GM19238 (cell line): ENCODE data around the gene PTBP1.
"Not testable (repeated sequence)": the region's sequence is repeated elsewhere in the genome, so short reads cannot be mapped to it uniquely, and the experiment has no call there.

Experiments
- DNase-seq: peaks from one replicate; pipeline ENCODE4 v3.0.0; 2011; ENCODE audit warnings: low spot score; ENCODE audit not compliant: insufficient read length

The PTBP1 gene

GRCh38 chr19:853614-854220 lies 56.5 kb downstream of the PTBP1 start:
- DNase-seq, result not testable (repeated sequence)

- no peak for DNase-seq
Measured at GRCh38 chr19:854549-854948, 57.3 kb downstream of the PTBP1 start.

- no peak for DNase-seq
Measured at GRCh38 chr19:855142-855541, 57.9 kb downstream of the PTBP1 start.

DNA sequence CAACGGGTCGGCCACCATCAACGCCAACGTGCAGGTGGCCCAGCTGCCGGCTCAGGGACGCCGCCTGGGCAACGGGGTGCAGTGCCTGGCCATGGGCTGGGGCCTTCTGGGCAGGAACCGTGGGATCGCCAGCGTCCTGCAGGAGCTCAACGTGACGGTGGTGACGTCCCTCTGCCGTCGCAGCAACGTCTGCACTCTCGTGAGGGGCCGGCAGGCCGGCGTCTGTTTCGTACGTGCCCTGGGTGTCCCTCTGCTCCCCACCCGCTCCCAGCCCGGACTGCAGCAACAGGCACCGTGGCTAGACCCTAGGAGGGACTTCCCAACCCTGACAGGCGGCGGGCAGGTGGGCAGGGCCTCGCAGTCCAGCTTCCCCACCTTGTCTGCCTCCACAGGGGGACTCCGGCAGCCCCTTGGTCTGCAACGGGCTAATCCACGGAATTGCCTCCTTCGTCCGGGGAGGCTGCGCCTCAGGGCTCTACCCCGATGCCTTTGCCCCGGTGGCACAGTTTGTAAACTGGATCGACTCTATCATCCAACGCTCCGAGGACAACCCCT lies 58.4 kb downstream of the PTBP1 start:
- DNase-seq, result no peak

DNA sequence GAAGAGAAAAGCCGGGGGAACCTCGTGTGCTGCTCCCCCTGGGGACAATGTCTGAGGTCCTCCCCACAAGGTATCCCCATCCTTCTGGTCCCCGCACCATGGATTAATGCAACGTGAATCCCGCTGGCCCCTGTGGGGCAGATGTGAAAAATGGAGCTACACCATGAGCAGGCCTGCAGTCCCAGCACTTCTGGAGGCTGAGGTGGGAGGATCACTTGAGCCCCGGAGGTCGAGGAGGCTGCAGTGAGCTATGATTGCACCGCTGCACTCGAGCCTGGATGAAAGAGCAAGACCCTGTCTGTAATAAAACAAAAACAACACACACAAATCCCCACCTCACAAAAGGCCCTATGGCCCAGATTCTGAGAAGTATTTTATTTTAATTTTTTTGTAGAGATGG lies 61.0 kb downstream of the PTBP1 start:
- no peak for DNase-seq

DNA sequence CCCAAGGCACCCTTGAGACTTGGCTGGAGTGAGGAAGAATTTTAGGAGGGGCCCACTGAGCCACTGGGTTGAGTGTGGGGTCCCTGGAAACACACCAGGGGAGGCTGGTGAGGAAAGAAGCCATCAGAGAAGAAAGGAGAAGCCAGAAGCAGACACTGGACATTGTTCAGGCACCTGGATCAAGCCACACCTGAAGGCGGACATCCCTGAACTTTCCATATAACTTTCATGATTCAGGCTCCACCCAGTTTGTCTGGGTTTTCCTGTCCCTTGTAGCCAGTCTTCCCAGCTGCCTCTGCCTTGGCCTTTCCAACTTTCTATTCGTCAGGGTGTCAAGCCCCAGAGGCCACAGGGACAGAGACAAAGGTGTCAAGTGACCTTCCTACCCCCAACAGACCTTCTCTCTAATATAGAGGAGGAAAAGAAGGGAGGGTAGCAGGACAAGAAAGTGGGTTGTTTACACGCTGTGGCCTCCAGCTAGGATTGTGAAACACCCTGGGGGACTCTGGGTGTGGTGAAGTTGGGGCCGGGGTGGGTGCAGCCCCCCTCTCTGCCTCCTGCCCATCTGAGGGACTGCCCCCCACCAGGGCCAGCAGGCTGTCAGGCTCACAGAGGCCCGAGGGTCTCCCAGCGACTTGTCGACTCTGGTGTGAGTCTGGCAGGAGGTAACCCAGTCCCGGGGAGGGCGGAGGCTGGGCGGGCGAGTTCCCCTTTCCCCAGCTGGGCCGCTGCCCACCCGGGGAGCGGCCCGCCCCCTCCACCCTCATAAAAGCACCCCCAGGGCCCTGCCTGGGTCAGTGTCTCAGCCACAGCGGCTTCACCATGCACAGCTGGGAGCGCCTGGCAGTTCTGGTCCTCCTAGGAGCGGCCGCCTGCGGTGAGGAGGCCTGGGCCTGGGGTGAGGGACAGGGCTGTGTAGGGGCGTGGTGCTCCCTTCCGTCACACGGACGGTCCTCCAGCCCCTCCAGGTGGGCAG lies 61.9 kb downstream of the PTBP1 start, which contains the start of gene CFD:
TSS of gene CFD (plus strand) at position 797 of the 976 bp plus-strand sequence. CDS start at position 823, 26 bp downstream.
- no peak for DNase-seq

GRCh38 chr19:861141-861755 lies 64.0 kb downstream of the PTBP1 start:
- no peak for DNase-seq
